Right renal cortex interstitium (tissue), 3 donors: ENCODE data around the gene C3AR1. TPM values are rescaled to one million over a fixed set of nuclear protein-coding genes. Genes with fewer than 3 reads are reported as not detected.
A peak's percentile ranks its signal among the peaks of the same experiment; 100 is the strongest.

Experiments used
- DNase-seq, 3 donors: peaks; one replicate each; pipeline ENCODE4 v3.0.0-alpha.2; 2013; ENCODE audit warnings: low read depth in 3 of 3, low spot score in 2 of 3
- polyA plus RNA-seq, 3 donors: library from polyadenylated mRNA; unstranded; fragments of 120-200 nt; gene quantifications; one replicate each; pipeline ENCODE4 v1.2.1, GENCODE V29; 2013; ENCODE audit not compliant: insufficient read length in 3 of 3

Gene C3AR1
- polyA plus RNA-seq, 3 donors: 3.4 to 3.6 (median 3.5) TPM

DNA sequence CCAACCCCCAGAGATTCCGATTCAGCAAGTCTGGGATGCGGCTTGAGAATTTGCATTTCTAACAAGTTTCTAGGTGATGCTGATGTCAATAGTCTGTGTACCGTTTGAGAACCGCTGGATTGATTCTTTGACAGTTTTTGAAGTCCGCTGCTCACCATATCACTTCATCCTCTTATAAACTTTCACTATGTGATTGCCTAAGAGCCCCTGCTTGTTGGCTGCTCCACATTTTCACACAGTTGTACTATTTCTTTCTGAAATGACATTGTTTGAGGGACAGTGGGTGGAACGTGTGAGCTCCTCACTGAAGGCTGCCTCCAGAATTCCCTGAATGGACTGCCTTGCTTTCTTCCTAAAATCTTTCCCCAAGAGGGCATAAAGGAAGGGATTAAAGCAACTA lies 7.7 kb downstream of the C3AR1 start:
- DNase-seq: no peak

DNA sequence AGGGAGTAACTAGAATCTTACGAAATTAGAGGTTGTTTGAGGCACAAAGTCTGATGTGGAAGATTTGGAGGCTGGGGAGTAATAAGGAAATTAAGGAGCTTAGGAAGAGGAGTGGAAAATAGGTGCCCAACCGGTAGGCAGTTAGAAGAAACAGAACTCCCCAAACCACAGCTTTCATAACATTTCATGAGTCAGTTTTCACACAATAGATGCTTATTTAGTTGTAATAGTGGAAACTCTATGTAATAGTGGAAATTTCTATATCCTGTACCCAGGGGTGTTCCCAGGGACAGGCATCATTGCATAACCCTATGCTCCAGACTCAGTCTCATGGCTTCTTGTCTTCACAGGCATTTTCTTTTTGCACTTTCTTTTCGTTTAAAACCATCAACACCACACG lies 8.3 kb downstream of the C3AR1 start:
- no peak for DNase-seq

DNA sequence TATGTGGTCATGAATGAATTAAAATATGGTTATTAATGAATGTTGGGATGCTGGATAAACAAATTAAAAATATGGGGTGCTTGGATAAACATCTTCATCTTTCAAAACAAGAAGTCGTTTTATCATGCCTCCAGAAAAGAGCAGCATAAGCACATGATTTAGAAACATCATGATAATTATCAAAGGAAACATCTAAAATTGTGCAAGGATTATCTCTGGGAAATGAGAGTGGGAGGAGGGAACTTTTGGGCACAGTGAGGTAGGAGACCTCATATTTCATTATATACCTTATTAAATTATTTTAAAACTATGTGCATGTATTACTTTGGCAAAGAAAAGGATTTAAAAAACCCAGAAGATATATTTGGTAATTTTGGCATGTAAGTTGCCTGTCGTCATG lies 8.9 kb downstream of the C3AR1 start:
- no peak for DNase-seq

- DNase-seq: no peak
These were observed 11.3 kb downstream of the C3AR1 start for GRCh38 chr12:8054816-8055215.

- no peak for DNase-seq
These were observed 13.5 kb downstream of the C3AR1 start for GRCh38 chr12:8052679-8053078.

GRCh38 chr12:8050600-8051250 lies 15.4 kb downstream of the C3AR1 start:
- no peak for DNase-seq

DNA sequence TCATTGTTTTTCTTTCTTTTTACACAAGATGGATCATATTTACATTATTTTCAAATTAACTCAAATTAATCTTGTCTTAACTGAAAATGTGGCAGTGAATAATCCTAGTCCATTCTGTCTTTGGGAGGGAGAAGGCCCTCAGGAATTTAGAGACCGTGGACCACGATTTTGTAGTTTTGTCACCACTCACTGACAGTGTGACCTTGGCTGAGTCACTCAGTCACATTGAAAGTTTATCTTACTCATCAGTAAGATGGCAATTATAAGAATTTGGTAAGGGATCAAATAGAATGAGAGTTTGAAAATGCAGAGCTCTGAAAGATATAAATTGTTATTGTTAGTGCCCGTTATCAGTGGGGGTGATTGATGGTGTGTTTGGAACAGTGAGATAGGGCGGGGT lies 17.3 kb downstream of the C3AR1 start:
- DNase-seq: no peak

DNA sequence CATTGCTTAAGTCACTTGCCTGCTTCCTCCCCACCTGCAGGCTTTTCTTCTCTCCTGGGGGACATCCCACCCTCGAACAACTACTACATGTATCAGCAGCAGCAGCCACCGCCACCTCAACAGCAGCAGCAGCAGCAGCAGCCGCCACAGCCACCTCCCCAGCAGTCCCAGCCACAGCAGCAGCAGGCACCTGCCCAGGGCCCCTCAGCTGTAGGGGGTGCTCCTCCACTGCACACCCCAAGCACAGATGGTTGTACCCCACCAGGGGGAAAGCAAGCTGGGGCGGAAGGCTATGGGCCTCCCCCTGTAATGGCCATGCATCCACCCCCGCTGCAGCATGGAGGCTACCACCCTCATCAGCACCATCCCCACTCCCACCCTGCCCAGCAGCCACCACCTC lies 18.3 kb downstream of the C3AR1 start:
- DNase-seq: no peak

GRCh38 chr12:8045952-8046944 lies 19.9 kb downstream of the C3AR1 start:
- peak in 2 of 3 donors; percentile 47 to 57 for DNase-seq

DNA sequence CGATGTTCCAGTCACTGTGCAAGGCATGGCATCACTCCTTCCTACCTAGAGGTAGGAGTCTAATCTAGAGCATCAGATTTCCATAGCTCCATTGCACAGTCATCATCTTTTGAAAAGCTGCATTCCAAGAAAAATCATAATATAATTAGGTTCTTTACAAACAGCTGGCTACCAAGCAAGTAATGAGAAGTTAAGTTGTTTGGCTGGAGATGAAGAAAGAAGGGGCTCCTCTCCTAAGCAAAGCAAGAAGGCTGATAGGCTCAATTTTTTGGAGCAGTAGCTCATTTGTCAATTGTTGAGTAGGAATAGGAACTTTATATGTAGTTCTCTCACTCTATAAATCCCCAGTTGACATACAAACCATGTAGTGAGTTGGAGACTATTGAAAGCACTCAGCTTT lies 25.4 kb downstream of the C3AR1 start:
- no peak for DNase-seq

GRCh38 chr12:8038659-8039114 lies 27.5 kb downstream of the C3AR1 start:
- no peak for DNase-seq

DNA sequence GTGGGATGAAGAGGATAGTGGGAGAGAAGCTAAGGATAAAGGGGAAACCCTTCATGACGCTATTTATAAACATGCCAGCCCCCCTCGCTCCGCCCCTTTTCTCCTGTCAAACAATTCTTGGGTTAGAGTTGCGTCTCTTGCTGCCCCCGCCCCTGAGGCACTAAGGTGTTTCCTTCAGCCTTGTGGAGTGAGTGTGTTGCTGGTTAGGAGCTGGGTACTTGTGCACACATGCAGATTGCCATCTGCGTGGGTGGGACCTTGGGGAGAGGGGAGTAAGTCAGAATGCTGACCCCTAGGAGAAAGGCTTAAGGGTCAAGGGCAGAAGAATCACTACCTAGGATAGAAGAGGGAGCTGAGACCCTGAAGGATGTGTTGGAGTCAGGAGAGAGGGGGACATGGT lies 28.2 kb downstream of the C3AR1 start:
- DNase-seq: no peak

DNA sequence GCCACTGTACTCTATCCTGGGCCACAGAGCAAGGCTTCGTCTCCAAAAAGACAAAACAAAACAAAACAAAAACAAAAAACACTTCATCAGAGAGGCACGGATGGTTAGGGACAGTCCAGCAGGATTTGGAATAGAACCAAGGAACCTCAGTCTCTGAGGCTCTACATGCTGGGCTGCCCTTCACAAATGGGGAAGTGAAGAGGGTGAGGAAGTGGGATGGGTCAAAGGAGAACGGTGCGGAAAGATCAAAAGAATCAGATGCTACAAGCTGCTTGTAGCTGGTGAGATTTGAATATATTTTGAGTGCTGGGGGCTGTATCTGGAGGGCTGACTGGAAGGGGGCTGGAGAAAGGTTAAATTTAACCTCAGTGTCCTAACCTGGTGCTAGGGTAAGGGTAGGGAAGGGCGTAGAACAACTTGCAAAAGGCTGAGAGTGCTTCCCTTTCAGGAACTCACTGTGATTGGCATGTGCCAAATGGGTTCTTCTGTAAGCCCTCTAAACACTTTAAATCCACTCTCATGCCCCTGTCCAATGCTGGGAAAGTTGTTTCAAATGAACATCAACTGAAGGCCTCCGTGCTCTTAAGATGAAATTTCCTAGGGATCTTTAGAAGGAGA lies 29.0 kb downstream of the C3AR1 start:
- DNase-seq: no peak

DNA sequence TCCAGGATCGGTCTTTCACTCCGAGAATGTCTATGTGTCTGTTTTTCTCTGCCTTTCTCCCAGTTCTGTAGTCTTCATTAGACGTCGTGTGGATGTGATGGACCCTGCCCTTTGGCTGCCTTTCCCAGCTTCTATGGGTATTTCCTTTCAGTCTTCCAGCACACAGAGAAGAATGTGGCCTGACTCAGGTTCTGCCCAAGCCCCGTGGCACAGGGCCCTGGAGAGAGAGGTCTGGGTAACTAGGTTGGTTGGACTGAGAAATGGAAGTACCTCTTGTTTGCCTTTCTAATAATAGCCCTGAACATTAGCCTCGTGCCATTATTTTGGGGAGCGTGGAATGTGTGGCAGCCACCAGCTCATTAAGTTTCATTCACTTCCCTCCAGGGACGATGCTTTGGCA lies 29.8 kb downstream of the C3AR1 start:
- no peak for DNase-seq

GRCh38 chr12:8035440-8036010 lies 30.6 kb downstream of the C3AR1 start:
- DNase-seq: no peak

DNA sequence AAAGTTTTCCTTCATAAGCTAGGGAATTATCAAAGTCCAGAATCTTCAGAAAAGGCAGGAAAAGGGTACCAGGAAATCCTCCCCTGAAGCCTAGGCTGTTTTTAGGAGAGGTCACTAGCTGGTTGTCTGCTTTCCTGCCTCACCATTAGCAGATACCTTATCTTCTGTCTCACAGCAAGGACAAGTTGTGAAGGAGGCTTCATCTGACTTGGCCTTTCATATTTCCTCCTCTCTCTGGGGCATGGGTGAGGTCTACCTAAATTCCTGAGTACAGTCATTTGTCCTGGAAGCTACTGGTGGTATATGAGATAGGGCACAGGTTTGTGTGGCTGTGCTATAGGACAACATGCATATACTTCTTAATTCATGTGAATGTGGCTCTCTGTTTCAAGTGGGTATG lies 31.4 kb downstream of the C3AR1 start:
- DNase-seq: no peak

GRCh38 chr12:8033153-8034044 lies 32.8 kb downstream of the C3AR1 start:
- DNase-seq: no peak

DNA sequence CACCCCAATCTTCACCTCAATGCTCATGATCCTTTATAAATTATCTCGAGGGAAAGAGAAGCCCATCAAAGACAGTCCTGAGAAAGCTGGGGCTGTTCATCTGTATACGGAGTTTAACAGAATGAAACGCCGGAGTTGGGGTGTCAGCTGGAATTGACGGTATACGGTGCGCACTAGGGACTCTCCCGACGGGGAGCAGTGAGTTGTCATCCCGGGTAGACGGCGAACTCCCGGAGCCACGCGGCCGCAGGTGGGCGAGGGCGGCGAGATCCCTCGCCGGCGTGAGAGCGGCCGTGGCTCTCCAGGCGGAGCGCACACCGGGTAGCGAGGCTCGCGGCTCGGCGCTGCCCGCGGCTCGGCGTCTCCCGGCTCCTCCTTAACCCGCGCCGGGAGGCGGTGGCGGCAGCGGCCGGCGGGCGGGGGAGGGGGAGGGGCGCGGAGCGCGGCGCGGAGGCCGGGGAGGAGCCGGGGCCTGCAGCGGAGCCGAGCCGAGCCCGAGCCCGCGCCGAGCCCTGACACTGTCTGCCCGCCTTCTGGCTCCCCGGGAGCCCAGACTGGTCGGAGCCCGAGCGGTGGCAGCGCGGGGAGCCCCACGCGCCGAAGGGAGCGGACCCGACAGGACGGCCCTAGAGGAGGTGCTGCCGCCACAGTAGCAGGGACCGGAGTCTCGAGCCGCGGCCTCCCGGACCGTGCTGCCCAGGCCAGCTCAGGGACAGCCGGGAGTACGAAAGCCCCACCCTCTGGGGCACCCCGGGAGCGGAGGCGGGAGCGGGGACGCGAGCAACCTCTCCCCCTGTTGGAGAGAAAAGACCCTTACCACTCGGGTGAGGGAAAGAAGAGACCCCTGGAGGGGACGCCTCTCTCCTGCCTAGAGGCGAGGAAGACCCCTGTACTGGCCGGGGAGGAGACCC lies 33.7 kb downstream of the C3AR1 start, which contains the start of gene FOXJ2:
Gene FOXJ2 (plus strand): TSS at position 475 of the 911 bp plus-strand sequence. CDS start 7,117 bp downstream, outside the sequence.
- DNase-seq: no peak

GRCh38 chr12:8031872-8032241 lies 34.3 kb downstream of the C3AR1 start:
- DNase-seq: no peak
